Keratinocyte (primary cell): Measurements from ENCODE around the gene TLE1. TPM values are rescaled to one million over a fixed set of nuclear protein-coding genes. Genes with fewer than 3 reads are reported as not detected.

Experiments used
- DNase-seq: peaks from one replicate; pipeline ENCODE4 v3.0.0-alpha.2; 2011; ENCODE audit warnings: low read depth, missing footprints, low spot score
- FAIRE-seq: peaks from 2 replicates; lab custom pipeline; 2011; peaks lifted over from hg19 to GRCh38; lab: Jason Lieb, UNC
- H2AFZ ChIP-seq: 2 replicates; pipeline ENCODE4 v1.6.0; 2012; ENCODE audit warnings: low read length, control low read depth, inconsistent platforms; ENCODE audit not compliant: control insufficient read depth
- H3K27ac ChIP-seq: 2 replicates; pipeline ENCODE4 v1.5.1; 2011; ENCODE audit warnings: low read length; ENCODE audit not compliant: control insufficient read depth, insufficient read depth
- H3K27me3 ChIP-seq: 3 replicates; pipeline ENCODE4 v1.6.0; 2011; ENCODE audit warnings: low read length; ENCODE audit not compliant: control insufficient read depth, insufficient read depth; ENCODE audit errors: extremely low read depth
- H3K36me3 ChIP-seq, 2 experiments: 2 replicates in 1 of 2; 3 replicates in 1 of 2; pipeline ENCODE4 v1.5.1; 2011; ENCODE audit warnings: low read length in 2 of 2, mild to moderate bottlenecking in 1 of 2; ENCODE audit not compliant: control insufficient read depth in 2 of 2, insufficient read depth in 2 of 2; ENCODE audit errors: extremely low read depth in 1 of 2
- H3K4me1 ChIP-seq: 3 replicates; pipeline ENCODE4 v1.5.1; 2011; ENCODE audit warnings: low read length; ENCODE audit not compliant: control insufficient read depth, insufficient read depth; ENCODE audit errors: extremely low read depth
- H3K4me2 ChIP-seq: 3 replicates; pipeline ENCODE4 v1.6.0; 2011; ENCODE audit warnings: low read depth, low read length; ENCODE audit not compliant: control insufficient read depth, insufficient read depth; ENCODE audit errors: extremely low read depth
- H3K4me3 ChIP-seq, 3 experiments: fragments of 200-600 bp in 1 of 3; sonication (generic) in 1 of 3; 2 replicates in 2 of 3; 3 replicates in 1 of 3; pipeline ENCODE4 v1.5.1; 2011 to 2016; ENCODE audit warnings: low read length in 3 of 3, mild to moderate bottlenecking in 3 of 3, control low read depth in 2 of 3, inconsistent platforms in 1 of 3, low read depth in 1 of 3, mixed read lengths in 1 of 3, mixed run types in 1 of 3, moderate library complexity in 1 of 3; ENCODE audit not compliant: control insufficient read depth in 2 of 3, insufficient read depth in 2 of 3; ENCODE audit errors: extremely low read depth in 1 of 3
- H3K79me2 ChIP-seq: 2 replicates; pipeline ENCODE4 v1.6.0; 2012; ENCODE audit warnings: low read length; ENCODE audit not compliant: control insufficient read depth, insufficient read depth
- H3K9ac ChIP-seq: 3 replicates; pipeline ENCODE4 v1.6.0; 2011; ENCODE audit warnings: low read length; ENCODE audit not compliant: control insufficient read depth, insufficient read depth; ENCODE audit errors: extremely low read depth
- H3K9me1 ChIP-seq: 3 replicates; pipeline ENCODE4 v1.6.0; 2011; ENCODE audit warnings: low read length; ENCODE audit not compliant: control insufficient read depth, insufficient read depth; ENCODE audit errors: extremely low read depth
- H3K9me3 ChIP-seq: 2 replicates; pipeline ENCODE4 v1.5.1; 2012; ENCODE audit warnings: low read depth, low read length; ENCODE audit not compliant: control insufficient read depth
- H4K20me1 ChIP-seq: 3 replicates; pipeline ENCODE4 v1.6.0; 2011; ENCODE audit warnings: low read length; ENCODE audit not compliant: control insufficient read depth, insufficient read depth; ENCODE audit errors: extremely low read depth
- CTCF ChIP-seq, 3 experiments: IDR thresholded peaks in 1 of 3; conservative IDR thresholded peaks in 1 of 3; optimal IDR thresholded peaks in 1 of 3; 2 replicates in 2 of 3; 3 replicates in 1 of 3; pipeline versions ENCODE3 to v1.5.1; 2011; ENCODE audit warnings: low read length in 3 of 3, mild to moderate bottlenecking in 3 of 3, moderate library complexity in 2 of 3, control low read depth in 1 of 3, inconsistent platforms in 1 of 3; ENCODE audit not compliant: insufficient read depth in 2 of 3; ENCODE audit errors: extremely low read depth in 1 of 3
- EZH2 ChIP-seq: IDR thresholded peaks from one replicate; pipeline ENCODE4 v1.6.1; 2012; ENCODE audit warnings: inconsistent platforms, mild to moderate bottlenecking, low read length, moderate library complexity
- dilution Hi-C: fragments of 300-500 bp; cut with MboI; formaldehyde crosslinking; loops from one replicate; pipeline ENCODE4 v1.7.0; 2020; ENCODE audit warnings: low sequenced_read_pairs; ENCODE audit not compliant: extremely low pct_ligation_motif_present
- polyA plus RNA-seq, 5 experiments: library from polyadenylated mRNA; depleted of rRNA in 3 of 5; stranded (reverse) in 3 of 5; stranded (forward) in 1 of 5; unstranded in 1 of 5; fragments of >200 nt; gene quantifications; 1 replicate in 1 of 5; 2 replicates in 3 of 5; 3 replicates in 1 of 5; pipeline versions ENCODE4 v1.2.1 to v1.2.3, GENCODE V29; 2011 to 2012; ENCODE audit warnings: missing spikeins in 2 of 5, low read depth in 1 of 5, low replicate concordance in 1 of 5

The TLE1 gene
- polyA plus RNA-seq, 1 donor (not counting 4 experiments of a cell fraction or from before 2014, with no cell fraction given), result 29.6 TPM

DNA sequence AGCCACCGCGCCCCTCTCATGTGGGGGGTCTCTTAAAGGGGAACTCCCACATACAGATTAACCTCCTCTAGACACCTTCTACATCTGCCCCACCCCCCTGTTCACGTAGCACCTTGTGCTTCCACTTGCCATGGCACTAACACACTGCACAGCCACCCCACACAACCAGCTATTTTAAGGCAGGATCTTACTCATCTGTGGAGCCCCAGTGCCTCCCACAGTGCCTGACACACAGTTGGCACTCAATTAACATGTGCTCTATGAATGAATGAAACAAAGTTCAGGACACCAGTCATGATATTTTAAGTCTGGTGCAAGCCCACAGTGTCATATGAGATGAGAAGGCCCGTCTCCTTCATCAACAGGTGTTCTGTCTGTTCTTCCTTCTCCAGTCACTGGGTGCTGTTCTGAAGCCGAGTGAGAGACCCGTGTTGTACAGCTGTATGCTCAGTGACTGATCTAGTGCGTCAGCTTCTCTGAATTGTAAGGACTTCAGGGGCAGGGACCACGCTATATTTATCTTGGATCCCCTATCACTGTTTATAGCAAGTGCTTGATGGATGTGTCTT is 149.1 kb downstream of the TLE1 start:
- Histone ChIP-seq H3K9me3 (no peaks in the 10 kb centered on the region), H3K36me3 (no peaks in the 10 kb centered on the region), H3K9ac (no peak overlapping the region), H3K9me1 (no peaks in the 10 kb centered on the region), H3K4me1 (no peaks in the 10 kb centered on the region), H3K79me2 (no peaks in the 10 kb centered on the region), H3K27me3 (no peaks in the 10 kb centered on the region), H2AFZ (no peak overlapping the region), H4K20me1 (no peaks in the 10 kb centered on the region), H3K4me3 (no peak overlapping the region), H3K4me2 (no peak overlapping the region), H3K27ac (no peak overlapping the region)
- FAIRE-seq (no peak), DNase-seq (no peak)
- TF ChIP-seq EZH2 (no peak), CTCF (optimal IDR thresholded peaks at IDR 0.05 in 1 of 3, IDR thresholded peaks at IDR 0.05 in 1 of 3, conservative IDR thresholded peaks at IDR 0.05 in 1 of 3; ENCODE audit: extremely low read depth in 1 of 3, insufficient read depth in 2 of 3, low read length in 3 of 3) (no peak)
- dilution Hi-C loops, result no loop called here

GRCh38 chr9:81539317-81539716 is 150.0 kb downstream of the TLE1 start:
- Histone ChIP-seq H3K27me3 (no peaks in the 10 kb centered on the region), H3K9me3 (no peaks in the 10 kb centered on the region), H4K20me1 (no peaks in the 10 kb centered on the region), H3K79me2 (no peaks in the 10 kb centered on the region), H3K4me1 (peaks cover 2% of the 10 kb centered on the region), H3K36me3 (no peaks in the 10 kb centered on the region), H2AFZ (no peak overlapping the region), H3K4me2 (no peak overlapping the region), H3K9ac (no peak overlapping the region), H3K9me1 (no peaks in the 10 kb centered on the region), H3K27ac (no peak overlapping the region), H3K4me3 (no peak overlapping the region)
- DNase-seq, result no peak
- TF ChIP-seq CTCF (optimal IDR thresholded peaks at IDR 0.05 in 1 of 3, IDR thresholded peaks at IDR 0.05 in 1 of 3, conservative IDR thresholded peaks at IDR 0.05 in 1 of 3; ENCODE audit: extremely low read depth in 1 of 3, insufficient read depth in 2 of 3, low read length in 3 of 3) (no peak), EZH2 (no peak)
- FAIRE-seq, result no peak
- dilution Hi-C loops, result no loop called here
